HG03520 (cell line): Measurements from ENCODE around the gene MCF2L.
A peak's percentile ranks its signal among the peaks of the same experiment; 100 is the strongest.

Source experiments
- ATAC-seq: cut with Tn5 transposase; IDR thresholded peaks from one replicate; pipeline ENCODE4 v1.9.1; 2021; ENCODE audit warnings: mild to moderate bottlenecking, moderate library complexity; ENCODE audit not compliant: unreplicated experiment

The MCF2L gene

GRCh38 chr13:112963641-112964040 lies 5.4 kb upstream of the MCF2L start:
- ATAC-seq, result no peak

GRCh38 chr13:112964971-112965492 lies 4.0 kb upstream of the MCF2L start:
- no peak for ATAC-seq

- no peak for ATAC-seq
These were observed 3.4 kb upstream of the MCF2L start for GRCh38 chr13:112965573-112966115.

GRCh38 chr13:112966776-112967175 lies 2.2 kb upstream of the MCF2L start:
- ATAC-seq, result no peak

GRCh38 chr13:112967686-112968379 lies 1.2 kb upstream of the MCF2L start:
- no peak for ATAC-seq

GRCh38 chr13:112968380-112968909 lies 569 bp upstream of the MCF2L start:
- ATAC-seq, result peak; percentile 11

- no peak for ATAC-seq
These were observed 801 bp downstream of the MCF2L start for GRCh38 chr13:112969692-112970338.

- no peak for ATAC-seq
These were observed 1.7 kb downstream of the MCF2L start for GRCh38 chr13:112970552-112971287.

- no peak for ATAC-seq
These were observed 2.3 kb downstream of the MCF2L start for GRCh38 chr13:112971288-112971643.

- ATAC-seq, result no peak
These were observed 3.2 kb downstream of the MCF2L start for GRCh38 chr13:112972258-112972657.

GRCh38 chr13:112972867-112973576 lies 4.0 kb downstream of the MCF2L start:
- no peak for ATAC-seq

- ATAC-seq, result no peak
These were observed 4.5 kb downstream of the MCF2L start for GRCh38 chr13:112973577-112973951.

- no peak for ATAC-seq
These were observed 5.1 kb downstream of the MCF2L start for GRCh38 chr13:112974125-112974524.

- ATAC-seq, result no peak
These were observed 5.7 kb downstream of the MCF2L start for GRCh38 chr13:112974671-112975070.

GRCh38 chr13:112975401-112975939 lies 6.5 kb downstream of the MCF2L start:
- ATAC-seq, result no peak

- no peak for ATAC-seq
These were observed 7.5 kb downstream of the MCF2L start for GRCh38 chr13:112976526-112976925.

- ATAC-seq, result no peak
These were observed 8.1 kb downstream of the MCF2L start for GRCh38 chr13:112977091-112977490.

GRCh38 chr13:112977525-112977924 lies 8.5 kb downstream of the MCF2L start:
- no peak for ATAC-seq

GRCh38 chr13:112978561-112979405 lies 9.8 kb downstream of the MCF2L start:
- no peak for ATAC-seq
